ENCODE data around the gene RASGEF1C.

The RASGEF1C gene

DNA sequence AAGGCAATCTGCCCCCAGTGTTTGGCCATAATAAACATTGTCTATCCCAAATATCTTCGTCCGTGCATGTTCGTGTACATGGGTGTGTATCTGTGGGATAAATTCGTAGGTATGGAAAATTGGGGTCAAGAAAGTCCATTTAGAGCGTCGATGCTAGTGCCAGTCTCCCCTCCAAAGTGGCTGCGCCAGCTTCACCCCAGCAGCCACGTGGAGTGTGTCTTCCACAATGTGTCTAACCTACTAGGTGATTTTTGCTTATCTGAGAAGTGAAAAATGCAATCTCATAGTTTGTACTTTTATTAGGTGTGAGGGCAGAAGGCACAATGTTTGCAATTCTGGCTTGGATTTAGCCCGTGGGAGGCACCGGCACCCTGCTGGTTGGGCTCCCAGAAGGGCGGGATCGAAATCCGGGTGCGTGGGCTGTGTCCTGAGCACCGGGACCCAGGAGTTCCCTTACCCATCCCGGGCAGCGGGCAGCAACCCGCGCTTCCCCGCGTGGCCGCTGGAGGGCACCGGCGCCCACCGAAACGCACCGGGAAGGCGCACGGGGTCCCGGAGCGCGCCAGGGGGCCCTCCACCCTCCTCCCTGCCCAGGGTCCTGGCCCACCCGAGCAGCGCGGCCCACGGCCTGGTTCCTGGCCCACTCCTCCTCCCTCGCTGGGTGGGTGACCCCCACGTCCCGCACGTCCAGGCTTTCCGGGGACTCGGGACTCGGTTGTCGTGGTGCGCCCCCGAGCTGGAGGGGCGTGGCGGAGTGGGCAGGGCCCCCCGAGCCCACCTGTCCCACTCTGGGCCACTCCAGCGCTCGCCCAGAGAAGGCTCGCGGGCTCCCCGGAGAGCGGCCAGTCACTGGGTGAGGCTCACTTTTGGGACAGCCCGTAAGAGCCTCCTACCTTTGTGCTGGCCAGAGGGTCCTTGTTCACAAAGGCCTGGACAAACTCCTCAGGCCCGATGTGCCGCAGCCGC is 82.0 kb downstream of the RASGEF1C start:
- TF ChIP-seq, protein P1, sequence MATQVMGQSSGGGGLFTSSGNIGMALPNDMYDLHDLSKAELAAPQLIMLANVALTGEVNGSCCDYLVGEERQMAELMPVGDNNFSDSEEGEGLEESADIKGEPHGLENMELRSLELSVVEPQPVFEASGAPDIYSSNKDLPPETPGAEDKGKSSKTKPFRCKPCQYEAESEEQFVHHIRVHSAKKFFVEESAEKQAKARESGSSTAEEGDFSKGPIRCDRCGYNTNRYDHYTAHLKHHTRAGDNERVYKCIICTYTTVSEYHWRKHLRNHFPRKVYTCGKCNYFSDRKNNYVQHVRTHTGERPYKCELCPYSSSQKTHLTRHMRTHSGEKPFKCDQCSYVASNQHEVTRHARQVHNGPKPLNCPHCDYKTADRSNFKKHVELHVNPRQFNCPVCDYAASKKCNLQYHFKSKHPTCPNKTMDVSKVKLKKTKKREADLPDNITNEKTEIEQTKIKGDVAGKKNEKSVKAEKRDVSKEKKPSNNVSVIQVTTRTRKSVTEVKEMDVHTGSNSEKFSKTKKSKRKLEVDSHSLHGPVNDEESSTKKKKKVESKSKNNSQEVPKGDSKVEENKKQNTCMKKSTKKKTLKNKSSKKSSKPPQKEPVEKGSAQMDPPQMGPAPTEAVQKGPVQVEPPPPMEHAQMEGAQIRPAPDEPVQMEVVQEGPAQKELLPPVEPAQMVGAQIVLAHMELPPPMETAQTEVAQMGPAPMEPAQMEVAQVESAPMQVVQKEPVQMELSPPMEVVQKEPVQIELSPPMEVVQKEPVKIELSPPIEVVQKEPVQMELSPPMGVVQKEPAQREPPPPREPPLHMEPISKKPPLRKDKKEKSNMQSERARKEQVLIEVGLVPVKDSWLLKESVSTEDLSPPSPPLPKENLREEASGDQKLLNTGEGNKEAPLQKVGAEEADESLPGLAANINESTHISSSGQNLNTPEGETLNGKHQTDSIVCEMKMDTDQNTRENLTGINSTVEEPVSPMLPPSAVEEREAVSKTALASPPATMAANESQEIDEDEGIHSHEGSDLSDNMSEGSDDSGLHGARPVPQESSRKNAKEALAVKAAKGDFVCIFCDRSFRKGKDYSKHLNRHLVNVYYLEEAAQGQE (IDR thresholded peaks at IDR 0.05; ENCODE audit: insufficient read depth in 1 of 2, low read depth in 2 of 2, low read length in 2 of 2) = no peak
- TF ChIP-seq POLR2AphosphoS5 (IDR thresholded peaks at IDR 0.05; ENCODE audit: low read depth, low read length) (no peak), SIN3A (IDR thresholded peaks at IDR 0.05; ENCODE audit: borderline replicate concordance, insufficient read depth, low read length) (no peak), FOXP2 (optimal IDR thresholded peaks at IDR 0.05; ENCODE audit: borderline replicate concordance, extremely low read depth, extremely low read length, insufficient read depth) (no peak), TAF1 (IDR thresholded peaks at IDR 0.05; ENCODE audit: borderline replicate concordance, insufficient read depth, low read length) (no peak)

DNA sequence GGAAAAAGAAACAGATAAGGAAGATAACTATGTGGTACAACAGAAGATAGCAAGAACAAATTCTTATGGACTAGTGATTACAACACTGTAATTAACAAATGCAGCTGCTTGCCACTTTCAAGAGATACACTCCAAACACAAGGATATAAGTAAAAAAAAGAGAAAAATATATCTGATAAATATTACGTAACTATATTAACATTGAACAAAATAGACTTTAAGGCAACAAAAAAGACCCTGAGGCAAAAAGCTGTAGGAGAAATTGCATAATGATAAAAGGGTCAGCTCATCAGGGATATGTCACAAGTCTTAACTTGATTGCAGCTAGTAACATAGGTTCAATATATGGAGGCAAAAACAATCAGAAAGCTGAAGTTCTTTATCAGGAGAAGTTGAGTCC is 86.1 kb downstream of the RASGEF1C start:
- TF ChIP-seq, protein P1 (IDR thresholded peaks at IDR 0.05; ENCODE audit: insufficient read depth in 1 of 2, low read depth in 2 of 2, low read length in 2 of 2) = no peak
- TF ChIP-seq TAF1 (IDR thresholded peaks at IDR 0.05; ENCODE audit: borderline replicate concordance, insufficient read depth, low read length) (no peak), POLR2AphosphoS5 (IDR thresholded peaks at IDR 0.05; ENCODE audit: low read depth, low read length) (no peak), FOXP2 (optimal IDR thresholded peaks at IDR 0.05; ENCODE audit: borderline replicate concordance, extremely low read depth, extremely low read length, insufficient read depth) (no peak), SIN3A (IDR thresholded peaks at IDR 0.05; ENCODE audit: borderline replicate concordance, insufficient read depth, low read length) (no peak)

DNA sequence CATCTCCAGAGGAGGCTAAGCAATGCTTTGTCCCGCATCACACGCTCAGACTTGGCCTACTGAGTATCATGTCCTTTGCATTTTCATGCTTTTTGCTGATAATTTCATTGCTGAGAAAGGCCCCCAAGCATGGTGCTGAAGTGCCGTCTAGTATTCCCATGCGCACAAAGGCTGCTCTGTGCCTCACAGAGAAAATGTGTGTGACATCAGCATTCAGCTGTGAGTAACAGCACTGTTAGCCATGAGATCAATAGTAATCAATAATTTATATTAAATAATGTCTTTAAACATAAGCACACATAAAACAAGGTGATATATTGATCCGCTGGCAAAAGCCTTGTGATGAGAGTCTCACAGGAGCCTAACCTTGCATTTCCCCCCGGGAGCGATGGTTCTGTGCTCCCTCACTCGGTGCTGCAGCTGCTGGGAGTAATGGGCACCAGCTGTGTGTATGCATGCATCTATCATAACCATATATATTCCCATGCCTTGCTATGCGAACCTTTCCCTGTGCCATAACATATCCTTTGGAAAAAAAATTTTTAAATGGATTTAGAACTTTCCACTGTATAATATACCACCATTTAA is 87.1 kb downstream of the RASGEF1C start:
- TF ChIP-seq, protein P1 (IDR thresholded peaks at IDR 0.05; ENCODE audit: insufficient read depth in 1 of 2, low read depth in 2 of 2, low read length in 2 of 2) = no peak
- no peak for TF ChIP-seq POLR2AphosphoS5 (IDR thresholded peaks at IDR 0.05; ENCODE audit: low read depth, low read length)
- no peak for TF ChIP-seq SIN3A (IDR thresholded peaks at IDR 0.05; ENCODE audit: borderline replicate concordance, insufficient read depth, low read length)
- no peak for TF ChIP-seq FOXP2 (optimal IDR thresholded peaks at IDR 0.05; ENCODE audit: borderline replicate concordance, extremely low read depth, extremely low read length, insufficient read depth)
- TF ChIP-seq TAF1 (IDR thresholded peaks at IDR 0.05; ENCODE audit: borderline replicate concordance, insufficient read depth, low read length) = no peak

DNA sequence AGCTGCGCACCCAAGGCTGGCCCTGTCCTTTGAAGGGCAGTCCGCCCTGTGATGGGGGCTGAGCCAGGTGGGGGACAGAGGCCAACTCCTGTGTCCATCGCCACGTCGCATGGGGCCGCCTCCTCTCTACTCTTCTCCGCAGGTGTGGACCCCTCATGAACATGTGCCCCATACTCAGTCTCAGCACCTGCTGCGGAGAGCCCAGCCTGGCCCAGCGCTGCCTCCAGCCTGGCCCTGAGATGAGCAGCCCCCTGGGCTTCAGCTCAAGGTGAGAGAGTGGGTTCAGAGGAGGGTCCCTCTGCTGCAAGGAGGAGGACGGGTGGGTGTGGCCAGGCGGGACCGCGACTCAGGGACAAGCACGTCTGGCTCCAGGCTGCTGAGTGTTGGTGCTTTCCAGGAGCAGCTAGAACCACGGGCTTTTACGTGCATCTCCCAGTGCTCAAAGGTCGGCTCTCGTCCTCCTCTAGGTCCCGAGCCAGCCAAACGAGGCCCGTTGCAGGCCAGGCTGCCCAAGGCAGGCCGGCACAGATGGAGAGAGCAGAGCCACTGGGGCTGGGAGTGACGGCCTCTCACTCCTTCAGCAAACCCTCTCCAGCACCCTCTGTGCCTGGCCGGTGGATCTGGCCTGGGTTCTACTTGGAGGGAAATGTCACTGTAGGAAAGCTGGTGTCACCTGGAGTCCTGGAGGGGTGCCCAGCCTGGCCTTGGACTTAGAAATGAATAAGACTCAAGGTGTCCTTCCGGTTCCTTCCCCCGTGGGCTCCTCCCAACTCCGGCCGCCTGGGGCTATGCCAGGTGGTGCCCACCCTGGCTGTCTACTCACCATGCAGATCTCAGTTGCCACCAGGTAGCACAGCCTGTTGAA is 88.5 kb downstream of the RASGEF1C start:
- TF ChIP-seq SIN3A (IDR thresholded peaks at IDR 0.05; ENCODE audit: borderline replicate concordance, insufficient read depth, low read length) (no peak), TAF1 (IDR thresholded peaks at IDR 0.05; ENCODE audit: borderline replicate concordance, insufficient read depth, low read length) (no peak), POLR2AphosphoS5 (IDR thresholded peaks at IDR 0.05; ENCODE audit: low read depth, low read length) (no peak), FOXP2 (optimal IDR thresholded peaks at IDR 0.05; ENCODE audit: borderline replicate concordance, extremely low read depth, extremely low read length, insufficient read depth) (no peak)
- TF ChIP-seq, protein P1 (IDR thresholded peaks at IDR 0.05; ENCODE audit: insufficient read depth in 1 of 2, low read depth in 2 of 2, low read length in 2 of 2) = no peak

All from PFSK-1 (cell line).